H1 (cell line): ENCODE results near the gene MLC1. TPM values are rescaled to one million over a fixed set of nuclear protein-coding genes. Genes with fewer than 3 reads are reported as not detected.

Experiments
- CTCF ChIA-PET: fragments of 300-600 bp; sonication (Branson Sonifier 250); formaldehyde crosslinking; loops from one replicate; lab custom pipeline; 2021; ENCODE audit not compliant: partially characterized antibody; lab: Charles Lee
- POLR2A ChIA-PET: fragments of 300-600 bp; sonication (Branson Sonifier 250); formaldehyde crosslinking; loops from one replicate; lab custom pipeline; 2021; ENCODE audit warnings: inconsistent platforms; ENCODE audit not compliant: partially characterized antibody; lab: Charles Lee
- DNase-seq, 2 experiments: peaks; one replicate each; pipeline versions ENCODE4 v3.0.0 to v3.0.0-alpha.2; 2010 to 2022; ENCODE audit warnings: low spot score in 2 of 2, low read depth in 1 of 2, mixed read lengths in 1 of 2
- FAIRE-seq: peaks from 2 replicates; lab custom pipeline; 2011; peaks lifted over from hg19 to GRCh38; lab: Jason Lieb, UNC
- H2AFZ ChIP-seq: 2 replicates; pipeline ENCODE4 v1.8.1; 2012; ENCODE audit warnings: low read length, inconsistent platforms
- H2AK5ac ChIP-seq: 2 replicates; pipeline ENCODE4 v1.6.1; 2013; ENCODE audit warnings: low read depth, low read length
- H2BK120ac ChIP-seq: replicated peaks from 2 replicates; pipeline ENCODE3; 2013; ENCODE audit warnings: low read depth, low read length, inconsistent platforms
- H2BK12ac ChIP-seq: 2 replicates; pipeline ENCODE4 v1.6.1; 2013; ENCODE audit warnings: low read depth, low read length
- H2BK15ac ChIP-seq: 2 replicates; pipeline ENCODE4 v1.6.1; 2013; ENCODE audit warnings: low read length
- H2BK20ac ChIP-seq: 2 replicates; pipeline ENCODE4 v1.6.1; 2013; ENCODE audit warnings: low read length
- H2BK5ac ChIP-seq: 2 replicates; pipeline ENCODE4 v1.6.1; 2013; ENCODE audit warnings: low read depth, low read length
- H3K14ac ChIP-seq: 2 replicates; pipeline ENCODE4 v1.6.1; 2013; ENCODE audit warnings: inconsistent platforms; ENCODE audit not compliant: insufficient read length
- H3K18ac ChIP-seq: 2 replicates; pipeline ENCODE4 v1.6.1; 2013; ENCODE audit warnings: low read length; ENCODE audit errors: extremely low read depth
- H3K23ac ChIP-seq: 2 replicates; pipeline ENCODE4 v1.6.1; 2013; ENCODE audit warnings: inconsistent platforms; ENCODE audit not compliant: insufficient read length
- H3K23me2 ChIP-seq: 2 replicates; pipeline ENCODE4 v1.6.1; 2013; ENCODE audit warnings: low read depth, low read length
- H3K27ac ChIP-seq: 2 replicates; pipeline ENCODE4 v1.6.1; 2011; ENCODE audit warnings: low read depth, low read length, inconsistent platforms
- H3K27me3 ChIP-seq, 4 experiments: replicated peaks in 1 of 4; 1 replicate in 1 of 4; 2 replicates in 3 of 4; pipeline versions ENCODE4 v1.6.1 to v1.8.1; 2011 to 2013; ENCODE audit warnings: low read length in 3 of 4, mild to moderate bottlenecking in 3 of 4, inconsistent platforms in 2 of 4, mixed read lengths in 2 of 4, moderate library complexity in 1 of 4; ENCODE audit not compliant: control insufficient read depth in 3 of 4, insufficient read depth in 3 of 4; ENCODE audit errors: extremely low read depth in 1 of 4
- H3K36me3 ChIP-seq, 4 experiments: 2 replicates each; pipeline versions ENCODE4 v1.6.1 to v1.8.1; 2011 to 2013; ENCODE audit warnings: mild to moderate bottlenecking in 4 of 4, low read length in 3 of 4, moderate library complexity in 2 of 4, control low read depth in 1 of 4, inconsistent platforms in 1 of 4; ENCODE audit not compliant: insufficient read depth in 4 of 4, control insufficient read depth in 2 of 4
- H3K4ac ChIP-seq: replicated peaks from 2 replicates; pipeline ENCODE3; 2013; ENCODE audit warnings: low read length, low read depth, mixed read lengths, inconsistent platforms; ENCODE audit not compliant: insufficient read length
- H3K4me1 ChIP-seq, 4 experiments: replicated peaks in 1 of 4; 1 replicate in 1 of 4; 2 replicates in 3 of 4; pipeline versions ENCODE4 v1.6.1 to v1.8.1; 2011 to 2013; ENCODE audit warnings: low read length in 3 of 4, inconsistent platforms in 2 of 4, mixed read lengths in 1 of 4; ENCODE audit not compliant: insufficient read depth in 4 of 4, control insufficient read depth in 3 of 4
- H3K4me2 ChIP-seq, 2 experiments: 2 replicates each; pipeline versions ENCODE4 v1.6.1 to v1.8.1; 2011 to 2013; ENCODE audit warnings: low read depth in 2 of 2, low read length in 2 of 2, control low read depth in 1 of 2, inconsistent platforms in 1 of 2, mild to moderate bottlenecking in 1 of 2; ENCODE audit not compliant: insufficient read depth in 1 of 2
- H3K4me3 ChIP-seq, 4 experiments: fragments of 200-600, 300-600 bp in 1 of 4; sonication (generic), shearing (Covaris generic), sonication (Bioruptor Twin) in 1 of 4; 2 replicates each; pipeline versions ENCODE4 v1.5.1 to v1.8.1; 2011 to 2016; ENCODE audit warnings: low read length in 4 of 4, low read depth in 3 of 4, control low read depth in 2 of 4, inconsistent platforms in 2 of 4, mild to moderate bottlenecking in 2 of 4, mixed read lengths in 1 of 4, moderate library complexity in 1 of 4; ENCODE audit not compliant: insufficient read depth in 2 of 4; ENCODE audit errors: extremely low read depth in 1 of 4
- H3K56ac ChIP-seq: replicated peaks from 2 replicates; pipeline ENCODE3; 2013; ENCODE audit warnings: low read depth, mild to moderate bottlenecking, mixed read lengths, low read length, inconsistent platforms; ENCODE audit not compliant: insufficient read length
- H3K79me1 ChIP-seq: 2 replicates; pipeline ENCODE4 v1.6.1; 2013; ENCODE audit warnings: low read depth, low read length, control low read depth
- H3K79me2 ChIP-seq, 2 experiments: 2 replicates each; pipeline versions ENCODE4 v1.6.1 to v1.8.1; 2012 to 2013; ENCODE audit warnings: low read length in 2 of 2, mild to moderate bottlenecking in 2 of 2, inconsistent platforms in 1 of 2; ENCODE audit not compliant: insufficient read depth in 2 of 2, control insufficient read depth in 1 of 2
- H3K9ac ChIP-seq, 4 experiments: replicated peaks in 1 of 4; 1 replicate in 1 of 4; 2 replicates in 3 of 4; pipeline versions ENCODE4 v1.6.1 to v1.8.1; 2011 to 2013; ENCODE audit warnings: low read depth in 3 of 4, low read length in 3 of 4, control low read depth in 2 of 4, mild to moderate bottlenecking in 2 of 4, moderate library complexity in 2 of 4, inconsistent platforms in 1 of 4; ENCODE audit errors: extremely low read depth in 1 of 4
- H3K9me3 ChIP-seq, 2 experiments: 2 replicates each; pipeline versions ENCODE4 v1.6.1 to v1.8.1; 2012 to 2013; ENCODE audit warnings: mild to moderate bottlenecking in 2 of 2, moderate library complexity in 2 of 2, control low read depth in 1 of 2, inconsistent platforms in 1 of 2, low read depth in 1 of 2, low read length in 1 of 2, mixed read lengths in 1 of 2; ENCODE audit not compliant: insufficient read depth in 2 of 2
- H4K20me1 ChIP-seq, 2 experiments: replicated peaks in 1 of 2; 2 replicates each; pipeline versions ENCODE3 to v1.8.1; 2011 to 2013; ENCODE audit warnings: inconsistent platforms in 2 of 2, low read length in 2 of 2, mild to moderate bottlenecking in 1 of 2; ENCODE audit not compliant: insufficient read depth in 2 of 2, control insufficient read depth in 1 of 2
- H4K5ac ChIP-seq: 2 replicates; pipeline ENCODE4 v1.6.1; 2013; ENCODE audit warnings: low read length, low read depth, mixed read lengths, inconsistent platforms; ENCODE audit not compliant: insufficient read length
- H4K8ac ChIP-seq: 2 replicates; pipeline ENCODE4 v1.8.0; 2013; ENCODE audit warnings: mild to moderate bottlenecking, moderate library complexity, low read length, inconsistent platforms; ENCODE audit not compliant: insufficient read depth; ENCODE audit errors: extremely low read depth
- H4K91ac ChIP-seq: replicated peaks from 2 replicates; pipeline ENCODE3; 2013; ENCODE audit warnings: low read length, mixed read lengths, inconsistent platforms; ENCODE audit not compliant: insufficient read length
- ASH2L ChIP-seq: fragments of 200-600, 300-600 bp; sonication (generic); IDR thresholded peaks from one replicate; pipeline ENCODE4 v1.7.1; 2017; ENCODE audit warnings: low read length
- ATF2 ChIP-seq: IDR thresholded peaks from 2 replicates; pipeline ENCODE4 v1.6.1; 2012; ENCODE audit warnings: low read length, inconsistent platforms
- BACH1 ChIP-seq: IDR thresholded peaks from 2 replicates; pipeline ENCODE4 v1.6.1; 2012; ENCODE audit warnings: low read length, improper control_type of control experiment
- BRCA1 ChIP-seq: IDR thresholded peaks from 2 replicates; pipeline ENCODE4 v1.6.1; 2012; ENCODE audit warnings: low read depth, low read length, improper control_type of control experiment
- CBX5 ChIP-seq: fragments of 300-800, 300-1000 bp; sonication (generic); IDR thresholded peaks from 2 replicates; pipeline ENCODE4 v1.7.1; 2016; ENCODE audit warnings: antibody characterized with exemption, low read length, low read depth
- CTBP2 ChIP-seq: IDR thresholded peaks from 2 replicates; pipeline ENCODE4 v1.7.0; 2011; ENCODE audit warnings: borderline replicate concordance, mild to moderate bottlenecking, moderate library complexity, mixed read lengths, low read length; ENCODE audit not compliant: insufficient read depth, insufficient read length
- EGR1 ChIP-seq: IDR thresholded peaks from 2 replicates; pipeline ENCODE4 v1.6.1; 2011; ENCODE audit warnings: low read depth, low read length, borderline replicate concordance
- KDM5A ChIP-seq: fragments of 200-600 bp; IDR thresholded peaks from 2 replicates; pipeline ENCODE4 v1.7.1; 2012; ENCODE audit warnings: mild to moderate bottlenecking, low read length, inconsistent platforms, mixed read lengths
- RFX5 ChIP-seq: IDR thresholded peaks from 2 replicates; pipeline ENCODE4 v1.6.1; 2011; ENCODE audit warnings: low read depth, low read length, improper control_type of control experiment, borderline replicate concordance
- SP2 ChIP-seq: IDR thresholded peaks from 2 replicates; pipeline ENCODE4 v1.6.1; 2012; ENCODE audit warnings: mild to moderate bottlenecking, low read length, inconsistent platforms
- SUZ12 ChIP-seq: fragments of 200-600 bp; sonication (generic); IDR thresholded peaks from 2 replicates; pipeline ENCODE4 v1.6.1; 2012; ENCODE audit warnings: mild to moderate bottlenecking, inconsistent platforms, low read length, moderate library complexity, mixed read lengths
- TBP ChIP-seq: IDR thresholded peaks from 2 replicates; pipeline ENCODE4 v1.6.1; 2011; ENCODE audit warnings: low read depth, low read length, improper control_type of control experiment
- WGBS, 2 experiments: shearing (Covaris generic) in 1 of 2; methylation state at CpG; one replicate each; pipeline versions ENCODE4 v1.1.6 to v1.1.7; 2013 to 2015; ENCODE audit warnings: low lambda C conversion rate in 2 of 2, mixed read lengths in 2 of 2, inconsistent platforms in 1 of 2, low coverage in 1 of 2, missing lambda C conversion rate in 1 of 2; ENCODE audit not compliant: insufficient replicate concordance in 2 of 2, insufficient coverage in 1 of 2, insufficient read length in 1 of 2; ENCODE audit errors: extremely low coverage in 1 of 2, missing lambda C conversion rate in 1 of 2; 5-methylcytosine and 5-hydroxymethylcytosine counted together
- polyA plus RNA-seq, 7 experiments: library from polyadenylated mRNA; depleted of rRNA in 3 of 7; stranded (reverse) in 5 of 7; unstranded in 2 of 7; fragments of >200 nt in 5 of 7; fragments of 200-250 nt in 2 of 7; gene quantifications; 1 replicate in 5 of 7; 2 replicates in 1 of 7; 4 replicates in 1 of 7; pipeline versions ENCODE4 v1.2.1 to v1.2.3, GENCODE V29; 2011 to 2013; ENCODE audit warnings: missing spikeins in 2 of 7, mixed read lengths in 2 of 7
- total RNA-seq: library from RNA; stranded (reverse); fragmentation: NEBNext Ultra II Directional; extraction: Animal tissue kit (Norgen Biotek cat#: 25700); gene quantifications from 2 replicates; pipeline ENCODE4 v1.2.1, GENCODE V29; 2021

Gene MLC1
- total and polyA plus RNA-seq, 2 of the 8 experiments (the other 6 are each of a cell fraction or from before 2014, with no cell fraction given) = 0.20 TPM; not detected in 1

- H2AK5ac ChIP-seq = no peak overlapping the region
- no peaks in the 10 kb centered on the region; a peak in 1 of 7 replicates for H3K4me1 ChIP-seq
- H3K27me3 ChIP-seq = no peaks in the 10 kb centered on the region
- TF ChIP-seq RFX5 = no peak
- TF ChIP-seq CBX5 = no peak
- no peak for TF ChIP-seq ASH2L
- TF ChIP-seq ATF2 = no peak
- TF ChIP-seq KDM5A = no peak
- TF ChIP-seq SP2 = no peak
- TF ChIP-seq CTBP2 = no peak
- no peak for TF ChIP-seq EGR1
- no peak for TF ChIP-seq BACH1
- TF ChIP-seq TBP = no peak
- no peak for TF ChIP-seq SUZ12
- no peak for TF ChIP-seq BRCA1
Measured at GRCh38 chr22:50046481-50047245, 38.6 kb downstream of the MLC1 start.

More at GRCh38 chr22:50046481-50047245, 38.6 kb downstream of the MLC1 start:
- Histone ChIP-seq H4K8ac (peak overlapping the region; percentile 11; the same call in 1 of the 2 replicates), H2BK20ac (no peak overlapping the region), H4K91ac (no peak overlapping the region), H3K56ac (no peak overlapping the region), H3K79me1 (no peaks in the 10 kb centered on the region), H2AFZ (no peak overlapping the region), H3K14ac (no peak overlapping the region), H3K23me2 (no peaks in the 10 kb centered on the region), H3K79me2 (no peaks in the 10 kb centered on the region), H3K36me3 (no peaks in the 10 kb centered on the region), H3K9ac (no peak overlapping the region), H3K27ac (no peak overlapping the region), H2BK12ac (no peak overlapping the region), H3K9me3 (no peaks in the 10 kb centered on the region), H4K20me1 (no peaks in the 10 kb centered on the region), H3K4me2 (no peak overlapping the region), H2BK120ac (no peak overlapping the region), H3K18ac (no peak overlapping the region), H3K4me3 (no peak overlapping the region), H3K23ac (no peak overlapping the region), H2BK5ac (no peak overlapping the region), H2BK15ac (no peak overlapping the region), H4K5ac (no peak overlapping the region), H3K4ac (no peak overlapping the region)
- WGBS, 2 experiments = 94% methylated on average over 19 of the region's 27 CpGs; no CpG with 5 or more reads in 1 of the 2 experiments
- no peak for FAIRE-seq
- ChIA-PET POLR2A (no interaction called here), CTCF (interaction anchor here (0.8 to 2.5 kb wide), 3 partner anchors 10 to 16 kb away, joined by 3 to 8 read pairs (median 3); no protein-coding TSS in a partner anchor)
- no peak for DNase-seq
